ENCODE measurements around the gene CCSER1.

CCSER1 gene

DNA sequence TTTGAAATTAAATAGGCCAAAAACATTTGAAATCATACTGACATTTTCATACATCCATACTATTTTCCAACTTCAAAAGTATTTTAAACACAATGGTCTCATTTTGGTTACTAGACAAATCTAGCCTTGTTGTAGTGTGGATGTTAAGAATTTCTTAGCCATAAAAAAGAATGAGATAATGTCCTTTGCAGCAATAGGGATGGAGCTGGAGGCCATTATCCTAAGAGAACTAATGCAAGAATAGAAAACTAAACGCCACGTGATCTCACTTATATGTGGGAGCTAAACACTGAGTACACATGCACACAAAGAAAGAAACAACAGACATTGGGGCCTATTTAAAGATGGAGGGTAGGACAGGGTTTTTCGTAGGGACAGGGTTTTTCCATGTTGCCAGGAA is 153.8 kb downstream of the CCSER1 start:
- no peaks in the 10 kb centered on the region for H4K20me1 ChIP-seq (ENCODE audit: insufficient read depth, low read length)
- H3F3A ChIP-seq (ENCODE audit: insufficient read depth, low read length), result no peaks in the 10 kb centered on the region
- H3K9me3 ChIP-seq (ENCODE audit: low read length), result no peaks in the 10 kb centered on the region
- H3K9ac ChIP-seq (ENCODE audit: low read length), result no peak overlapping the region
- no peak overlapping the region for H2AFZ ChIP-seq (ENCODE audit: low read length)
- H3K79me2 ChIP-seq (ENCODE audit: insufficient read depth, low read length), result no peaks in the 10 kb centered on the region
- H3K4me2 ChIP-seq (ENCODE audit: low read length), result no peak overlapping the region
- no peak overlapping the region for H3K4me3 ChIP-seq (ENCODE audit: low read depth, low read length, poor library complexity, severe bottlenecking)
- no peaks in the 10 kb centered on the region for H3K36me3 ChIP-seq (ENCODE audit: insufficient read depth, low read length)
- no peaks in the 10 kb centered on the region for H3K27me3 ChIP-seq (ENCODE audit: insufficient read depth, low read length)
- no peaks in the 10 kb centered on the region for H3K4me1 ChIP-seq (ENCODE audit: insufficient read depth, low read length, severe bottlenecking)
- no peak for TF ChIP-seq EZH2 (IDR thresholded peaks at IDR 0.05; ENCODE audit: borderline replicate concordance, low read length)
- TF ChIP-seq, protein P1, sequence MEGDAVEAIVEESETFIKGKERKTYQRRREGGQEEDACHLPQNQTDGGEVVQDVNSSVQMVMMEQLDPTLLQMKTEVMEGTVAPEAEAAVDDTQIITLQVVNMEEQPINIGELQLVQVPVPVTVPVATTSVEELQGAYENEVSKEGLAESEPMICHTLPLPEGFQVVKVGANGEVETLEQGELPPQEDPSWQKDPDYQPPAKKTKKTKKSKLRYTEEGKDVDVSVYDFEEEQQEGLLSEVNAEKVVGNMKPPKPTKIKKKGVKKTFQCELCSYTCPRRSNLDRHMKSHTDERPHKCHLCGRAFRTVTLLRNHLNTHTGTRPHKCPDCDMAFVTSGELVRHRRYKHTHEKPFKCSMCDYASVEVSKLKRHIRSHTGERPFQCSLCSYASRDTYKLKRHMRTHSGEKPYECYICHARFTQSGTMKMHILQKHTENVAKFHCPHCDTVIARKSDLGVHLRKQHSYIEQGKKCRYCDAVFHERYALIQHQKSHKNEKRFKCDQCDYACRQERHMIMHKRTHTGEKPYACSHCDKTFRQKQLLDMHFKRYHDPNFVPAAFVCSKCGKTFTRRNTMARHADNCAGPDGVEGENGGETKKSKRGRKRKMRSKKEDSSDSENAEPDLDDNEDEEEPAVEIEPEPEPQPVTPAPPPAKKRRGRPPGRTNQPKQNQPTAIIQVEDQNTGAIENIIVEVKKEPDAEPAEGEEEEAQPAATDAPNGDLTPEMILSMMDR (IDR thresholded peaks at IDR 0.05; ENCODE audit: low read length), result no peak
- no peaks in the 10 kb centered on the region for H3K9me2 ChIP-seq (ENCODE audit: low read depth, low read length)
- no peak overlapping the region for H3K27ac ChIP-seq (ENCODE audit: low read depth, low read length, poor library complexity, severe bottlenecking)

- Histone ChIP-seq H3K4me2 (ENCODE audit: low read length) (no peak overlapping the region), H3F3A (ENCODE audit: insufficient read depth, low read length) (no peaks in the 10 kb centered on the region), H3K27me3 (ENCODE audit: insufficient read depth, low read length) (no peaks in the 10 kb centered on the region), H3K36me3 (ENCODE audit: insufficient read depth, low read length) (no peaks in the 10 kb centered on the region), H3K4me1 (ENCODE audit: insufficient read depth, low read length, severe bottlenecking) (no peaks in the 10 kb centered on the region), H3K27ac (ENCODE audit: low read depth, low read length, poor library complexity, severe bottlenecking) (no peak overlapping the region), H3K4me3 (ENCODE audit: low read depth, low read length, poor library complexity, severe bottlenecking) (no peak overlapping the region), H3K9me3 (ENCODE audit: low read length) (no peaks in the 10 kb centered on the region), H3K9me2 (ENCODE audit: low read depth, low read length) (no peaks in the 10 kb centered on the region), H3K79me2 (ENCODE audit: insufficient read depth, low read length) (no peaks in the 10 kb centered on the region), H2AFZ (ENCODE audit: low read length) (no peak overlapping the region), H3K9ac (ENCODE audit: low read length) (no peak overlapping the region), H4K20me1 (ENCODE audit: insufficient read depth, low read length) (no peaks in the 10 kb centered on the region)
- TF ChIP-seq EZH2 (IDR thresholded peaks at IDR 0.05; ENCODE audit: borderline replicate concordance, low read length), result no peak
- TF ChIP-seq, protein P1 (IDR thresholded peaks at IDR 0.05; ENCODE audit: low read length), result no peak
These were observed 154.6 kb downstream of the CCSER1 start for GRCh38 chr4:90281541-90282355.

DNA sequence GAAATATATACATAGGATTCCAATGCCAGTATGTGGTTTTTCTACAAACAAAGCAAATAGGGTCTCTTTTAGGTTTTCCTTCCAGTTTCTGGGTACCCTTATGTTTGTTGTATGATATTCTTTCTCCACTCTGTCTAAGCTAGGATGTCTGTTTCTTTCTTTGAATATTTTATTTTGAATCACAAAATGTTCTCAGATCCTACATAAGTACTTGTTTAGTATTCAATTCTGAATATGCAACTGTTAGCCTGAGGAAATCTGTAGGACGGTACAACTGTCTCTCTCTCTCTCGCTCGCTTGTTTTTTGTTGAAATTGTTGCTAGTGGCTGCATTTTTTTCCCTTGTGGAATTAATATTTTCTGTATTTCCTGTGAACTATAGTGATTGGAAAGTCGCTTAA is 163.2 kb downstream of the CCSER1 start:
- Histone ChIP-seq H3K9me3 (ENCODE audit: low read length) (no peaks in the 10 kb centered on the region), H3K27ac (ENCODE audit: low read depth, low read length, poor library complexity, severe bottlenecking) (no peak overlapping the region), H3K4me1 (ENCODE audit: insufficient read depth, low read length, severe bottlenecking) (no peaks in the 10 kb centered on the region), H3K4me2 (ENCODE audit: low read length) (no peak overlapping the region), H3F3A (ENCODE audit: insufficient read depth, low read length) (no peaks in the 10 kb centered on the region), H3K9me2 (ENCODE audit: low read depth, low read length) (no peaks in the 10 kb centered on the region), H3K9ac (ENCODE audit: low read length) (no peak overlapping the region), H3K4me3 (ENCODE audit: low read depth, low read length, poor library complexity, severe bottlenecking) (no peak overlapping the region), H2AFZ (ENCODE audit: low read length) (no peak overlapping the region), H3K79me2 (ENCODE audit: insufficient read depth, low read length) (no peaks in the 10 kb centered on the region), H3K27me3 (ENCODE audit: insufficient read depth, low read length) (no peaks in the 10 kb centered on the region), H4K20me1 (ENCODE audit: insufficient read depth, low read length) (no peaks in the 10 kb centered on the region), H3K36me3 (ENCODE audit: insufficient read depth, low read length) (no peaks in the 10 kb centered on the region)
- no peak for TF ChIP-seq EZH2 (IDR thresholded peaks at IDR 0.05; ENCODE audit: borderline replicate concordance, low read length)
- TF ChIP-seq, protein P1 (IDR thresholded peaks at IDR 0.05; ENCODE audit: low read length), result no peak

Data from OCI-LY1 (cell line).